ENCODE data around the gene UBB. TPM values are rescaled to one million over a fixed set of nuclear protein-coding genes. Genes with fewer than 3 reads are reported as not detected.

UBB gene
- polyA plus RNA-seq, 1 experiment = 1,944 TPM

DNA sequence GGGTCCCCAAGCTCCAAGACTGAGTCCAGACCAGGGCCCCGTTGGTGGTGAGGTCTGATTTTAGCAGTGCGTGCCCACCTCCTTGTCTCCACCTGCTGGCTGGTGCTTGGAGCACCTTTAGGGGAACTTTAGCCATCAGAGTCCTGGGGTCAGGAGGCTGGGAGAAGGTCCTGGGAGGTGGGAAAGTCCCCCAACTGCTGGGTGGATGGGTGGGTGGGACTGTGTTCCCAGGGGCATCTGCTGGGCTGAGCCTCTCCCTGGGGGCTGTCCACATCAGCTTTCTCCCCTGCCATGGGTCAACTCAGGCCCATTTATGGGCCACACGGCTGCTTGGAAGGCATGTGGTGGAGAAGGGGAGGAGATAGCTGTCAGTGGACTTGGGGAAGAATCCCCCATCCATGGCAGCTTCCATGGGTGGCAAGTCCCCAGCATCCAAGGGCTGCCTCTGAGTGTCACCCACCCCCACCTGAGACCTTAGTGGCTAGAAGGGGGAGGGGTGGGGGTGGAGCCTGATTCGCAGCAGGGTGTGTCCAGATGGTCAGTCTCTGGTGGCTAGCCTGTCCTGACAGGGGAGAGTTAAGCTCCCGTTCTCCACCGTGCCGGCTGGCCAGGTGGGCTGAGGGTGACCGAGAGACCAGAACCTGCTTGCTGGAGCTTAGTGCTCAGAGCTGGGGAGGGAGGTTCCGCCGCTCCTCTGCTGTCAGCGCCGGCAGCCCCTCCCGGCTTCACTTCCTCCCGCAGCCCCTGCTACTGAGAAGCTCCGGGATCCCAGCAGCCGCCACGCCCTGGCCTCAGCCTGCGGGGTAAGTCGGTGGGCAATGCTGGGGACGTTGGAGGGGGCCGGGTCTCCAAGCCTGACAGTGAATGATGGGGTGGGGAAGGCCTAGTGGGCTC, 34.4 kb downstream of the UBB start, which contains the start of gene TRPV2:
TRPV2 (plus strand) TSS at position 541 of the 894 bp plus-strand sequence. CDS start 2,098 bp downstream, outside the sequence.
- POLR2A ChIA-PET = interaction anchor here (0.6 to 1.7 kb wide), 5 partner anchors 23 to 39 kb away, joined by 3 to 15 read pairs (median 5); partner anchors contain the start of gene UBB
- no peaks in the 10 kb centered on the region for H3K27me3 ChIP-seq (ENCODE audit: control insufficient read depth, insufficient read depth, low read length)
- no peak for DNase-seq (ENCODE audit: low read depth, low spot score)
- H3K4me3 ChIP-seq (ENCODE audit: low read depth, low read length) = peak within 1 kb of the TSS; percentile 68
- H3K9me3 ChIP-seq (ENCODE audit: control insufficient read depth, insufficient read depth, low read length) = no peaks in the 10 kb centered on the region; the same call in 1 of the 2 replicates
- H3K27ac ChIP-seq (ENCODE audit: low read depth, low read length) = peak within 1 kb of the TSS; percentile 61
- CTCF ChIA-PET = interaction anchor here (1.0 to 4.7 kb wide), 4 partner anchors 10 to 51 kb away, joined by 5 to 26 read pairs (median 8); no protein-coding TSS in a partner anchor
- TF ChIP-seq, protein P1, sequence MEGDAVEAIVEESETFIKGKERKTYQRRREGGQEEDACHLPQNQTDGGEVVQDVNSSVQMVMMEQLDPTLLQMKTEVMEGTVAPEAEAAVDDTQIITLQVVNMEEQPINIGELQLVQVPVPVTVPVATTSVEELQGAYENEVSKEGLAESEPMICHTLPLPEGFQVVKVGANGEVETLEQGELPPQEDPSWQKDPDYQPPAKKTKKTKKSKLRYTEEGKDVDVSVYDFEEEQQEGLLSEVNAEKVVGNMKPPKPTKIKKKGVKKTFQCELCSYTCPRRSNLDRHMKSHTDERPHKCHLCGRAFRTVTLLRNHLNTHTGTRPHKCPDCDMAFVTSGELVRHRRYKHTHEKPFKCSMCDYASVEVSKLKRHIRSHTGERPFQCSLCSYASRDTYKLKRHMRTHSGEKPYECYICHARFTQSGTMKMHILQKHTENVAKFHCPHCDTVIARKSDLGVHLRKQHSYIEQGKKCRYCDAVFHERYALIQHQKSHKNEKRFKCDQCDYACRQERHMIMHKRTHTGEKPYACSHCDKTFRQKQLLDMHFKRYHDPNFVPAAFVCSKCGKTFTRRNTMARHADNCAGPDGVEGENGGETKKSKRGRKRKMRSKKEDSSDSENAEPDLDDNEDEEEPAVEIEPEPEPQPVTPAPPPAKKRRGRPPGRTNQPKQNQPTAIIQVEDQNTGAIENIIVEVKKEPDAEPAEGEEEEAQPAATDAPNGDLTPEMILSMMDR (IDR thresholded peaks at IDR 0.05; ENCODE audit: low read depth, low read length) = peak; percentile 11; the same call in 1 of the 2 replicates

DNA sequence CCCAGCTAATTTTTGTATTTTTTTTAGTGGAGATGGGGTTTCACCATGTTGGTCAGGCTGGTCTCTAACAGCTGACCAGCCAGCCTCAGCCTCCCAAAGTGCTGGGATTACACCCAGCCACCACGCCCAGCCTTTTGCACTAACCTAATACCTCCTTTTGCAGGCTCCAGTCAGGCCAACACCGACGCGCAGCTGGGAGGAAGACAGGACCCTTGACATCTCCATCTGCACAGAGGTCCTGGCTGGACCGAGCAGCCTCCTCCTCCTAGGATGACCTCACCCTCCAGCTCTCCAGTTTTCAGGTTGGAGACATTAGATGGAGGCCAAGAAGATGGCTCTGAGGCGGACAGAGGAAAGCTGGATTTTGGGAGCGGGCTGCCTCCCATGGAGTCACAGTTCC, 36.5 kb downstream of the UBB start:
- ChIA-PET CTCF (interaction anchor here (1.4 to 4.7 kb wide), 2 partner anchors 11 to 54 kb away, joined by 3 to 26 read pairs; no protein-coding TSS in a partner anchor), POLR2A (interaction anchor here (0.5 to 4.4 kb wide), 3 partner anchors 15 to 37 kb away, joined by 4 to 28 read pairs (median 8); partner anchors contain the start of gene UBB)
- Histone ChIP-seq H3K27me3 (ENCODE audit: control insufficient read depth, insufficient read depth, low read length) (no peaks in the 10 kb centered on the region), H3K27ac (ENCODE audit: low read depth, low read length) (no peak overlapping the region), H3K9me3 (ENCODE audit: control insufficient read depth, insufficient read depth, low read length) (no peaks in the 10 kb centered on the region; the same call in 1 of the 2 replicates), H3K4me3 (ENCODE audit: low read depth, low read length) (no peak overlapping the region)
- TF ChIP-seq, protein P1 (IDR thresholded peaks at IDR 0.05; ENCODE audit: low read depth, low read length) = no peak
- DNase-seq (ENCODE audit: low read depth, low spot score) = no peak

DNA sequence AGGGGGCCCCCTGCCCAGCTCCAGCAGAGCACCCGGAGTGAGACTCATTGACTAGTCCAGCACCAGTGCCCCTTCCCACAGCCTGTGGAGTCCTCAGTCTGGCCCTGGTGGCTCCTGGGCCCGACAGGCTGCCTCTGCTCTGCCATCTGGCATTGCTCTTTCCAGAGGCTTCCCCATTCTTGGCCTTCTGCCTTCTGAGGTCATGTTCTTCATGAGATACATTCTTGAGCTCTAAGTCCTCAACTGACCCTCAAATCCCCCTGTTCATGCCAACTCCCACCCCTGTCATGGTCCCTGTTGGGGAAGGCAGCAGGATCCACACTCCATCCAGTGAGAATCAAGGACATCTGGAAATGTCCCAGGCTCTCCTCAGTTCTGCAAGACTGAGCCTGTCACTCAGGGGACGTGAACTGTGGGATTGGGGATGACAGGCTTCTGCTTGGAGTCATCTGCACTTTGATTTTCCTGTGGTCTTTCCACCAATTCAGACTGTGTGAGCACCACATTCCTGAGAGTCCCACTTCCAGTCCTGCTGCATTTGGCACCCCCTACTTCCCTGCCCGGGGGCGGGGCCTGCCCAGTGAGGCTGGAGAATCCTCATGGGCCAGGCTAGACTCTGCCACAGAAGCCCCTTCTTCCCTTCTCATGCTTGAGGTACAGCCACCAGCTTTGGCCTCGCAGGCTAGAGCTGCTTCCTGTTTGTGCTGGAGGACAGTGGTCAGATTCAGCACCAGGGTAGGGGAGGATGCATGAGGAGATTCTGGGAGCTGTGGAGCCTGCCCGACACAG, 37.2 kb downstream of the UBB start:
- CTCF ChIA-PET = interaction anchor here (1.4 to 4.7 kb wide), 2 partner anchors 10 to 54 kb away, joined by 3 to 26 read pairs; no protein-coding TSS in a partner anchor
- Histone ChIP-seq H3K27me3 (ENCODE audit: control insufficient read depth, insufficient read depth, low read length) (no peaks in the 10 kb centered on the region), H3K27ac (ENCODE audit: low read depth, low read length) (peak overlapping the region; percentile 99), H3K9me3 (ENCODE audit: control insufficient read depth, insufficient read depth, low read length) (no peaks in the 10 kb centered on the region; the same call in 1 of the 2 replicates), H3K4me3 (ENCODE audit: low read depth, low read length) (no peak overlapping the region)
- POLR2A ChIA-PET = interaction anchor here (0.5 to 4.4 kb wide), 5 partner anchors 10 to 37 kb away, joined by 4 to 28 read pairs (median 8); partner anchors contain the start of gene UBB
- DNase-seq (ENCODE audit: low read depth, low spot score) = no peak
- TF ChIP-seq, protein P1 (IDR thresholded peaks at IDR 0.05; ENCODE audit: low read depth, low read length) = no peak

DNA sequence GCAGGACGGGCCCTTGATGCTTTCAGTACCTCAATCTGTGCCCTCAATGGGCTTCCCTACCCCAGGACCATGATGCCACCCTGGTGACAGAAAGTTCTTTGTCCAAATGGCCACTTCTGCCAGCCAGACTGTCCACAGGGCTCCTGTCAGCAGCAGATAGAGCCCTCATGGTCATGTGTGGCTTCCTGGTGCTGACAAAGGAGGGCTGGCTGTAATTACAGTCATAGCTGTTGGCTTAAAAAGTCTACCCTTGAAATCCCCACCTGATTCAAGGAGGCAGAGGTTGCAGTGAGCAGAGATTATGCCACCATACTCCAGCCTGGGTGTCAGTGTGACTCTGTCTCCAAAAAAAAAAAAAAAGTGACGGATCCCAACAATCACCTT, 37.8 kb downstream of the UBB start:
- Histone ChIP-seq H3K27me3 (ENCODE audit: control insufficient read depth, insufficient read depth, low read length) (no peaks in the 10 kb centered on the region), H3K9me3 (ENCODE audit: control insufficient read depth, insufficient read depth, low read length) (no peaks in the 10 kb centered on the region; the same call in 1 of the 2 replicates), H3K4me3 (ENCODE audit: low read depth, low read length) (no peak overlapping the region), H3K27ac (ENCODE audit: low read depth, low read length) (peak overlapping the region; percentile 99)
- ChIA-PET POLR2A (interaction anchor here (1.0 to 4.4 kb wide), 5 partner anchors 9 to 37 kb away, joined by 3 to 28 read pairs (median 5); partner anchors contain the start of gene UBB), CTCF (interaction anchor here (4.7 kb wide), 1 partner anchor 10 kb away, joined by 26 read pairs; no protein-coding TSS in a partner anchor)
- no peak for DNase-seq (ENCODE audit: low read depth, low spot score)
- TF ChIP-seq, protein P1 (IDR thresholded peaks at IDR 0.05; ENCODE audit: low read depth, low read length) = no peak

Measured in AG04450 (cell line).